ENCODE measurements around the gene RALGDS.

GRCh38 chr9:133063500-133064231 is 57.4 kb downstream of the RALGDS start:
- TF ChIP-seq FOXM1 (IDR thresholded peaks at IDR 0.05; ENCODE audit: borderline replicate concordance) (no peak), SUZ12 (IDR thresholded peaks at IDR 0.05) (no peak), ZNF384 (IDR thresholded peaks at IDR 0.05) (no peak), BHLHE40 (IDR thresholded peaks at IDR 0.05; ENCODE audit: borderline replicate concordance) (no peak), ELF4 (IDR thresholded peaks at IDR 0.05) (no peak), ARNT (IDR thresholded peaks at IDR 0.05) (no peak), FOXA1 (IDR thresholded peaks at IDR 0.05) (no peak)

Data from HEK293T (cell line).